ENCODE data around the gene C22orf23.

DNA sequence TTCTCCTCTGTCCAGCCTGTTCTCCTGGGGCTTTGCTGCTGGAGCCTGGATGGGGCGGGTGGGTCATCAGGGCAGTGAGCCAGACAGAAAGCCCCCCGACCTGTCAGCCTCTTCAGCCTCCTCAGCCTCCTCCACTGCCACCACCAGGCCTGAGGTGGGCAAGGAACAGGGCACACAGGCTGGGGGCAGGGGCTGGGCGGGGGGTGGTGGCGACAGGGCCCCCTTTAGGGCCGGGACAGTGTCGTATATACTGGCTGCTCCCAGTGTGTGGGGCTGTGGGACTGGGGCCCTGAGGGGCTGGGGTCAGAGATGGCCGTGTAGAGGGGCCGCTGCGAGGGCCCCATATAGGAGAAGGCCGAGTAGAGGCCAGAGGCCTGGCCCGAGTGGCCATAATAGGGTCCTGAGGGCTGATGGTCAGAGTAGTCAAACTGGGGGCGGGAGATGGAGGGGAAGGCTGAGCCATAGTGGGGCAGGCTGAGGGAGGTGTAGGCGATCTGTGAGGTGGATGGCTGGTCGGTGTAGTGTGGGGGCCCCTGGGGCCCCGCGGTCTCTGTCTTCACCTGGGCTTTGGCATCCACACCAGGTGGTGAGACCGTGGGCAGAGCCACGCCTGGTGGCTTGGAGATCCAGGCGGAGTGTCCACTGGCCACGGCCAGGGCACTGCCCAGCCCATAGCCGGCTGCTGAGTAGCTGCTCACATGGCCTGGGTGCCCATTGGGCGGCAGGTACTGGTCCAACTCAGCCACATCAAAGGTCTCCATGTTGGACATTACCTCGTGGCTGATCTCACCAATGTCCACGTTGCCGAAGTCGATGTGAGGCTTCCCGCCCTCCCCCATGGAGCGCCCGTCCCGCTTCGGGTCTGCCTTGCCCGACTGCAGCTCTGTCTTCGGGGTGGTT, 20.1 kb upstream of the C22orf23 start:
- no peak for TF ChIP-seq CTCF (conservative IDR thresholded peaks at IDR 0.05 in 1 of 2, IDR thresholded peaks at IDR 0.05 in 1 of 2; ENCODE audit: extremely low read depth in 1 of 2, insufficient read depth in 1 of 2, low read depth in 1 of 2, low read length in 2 of 2)
- no peak for TF ChIP-seq EZH2 (IDR thresholded peaks at IDR 0.05; ENCODE audit: borderline replicate concordance, low read length)

Measured in mammary epithelial cell (primary cell).